ENCODE data around the gene KCNJ6.

Gene KCNJ6

GRCh38 chr21:37862536-37862935 lies 53.7 kb downstream of the KCNJ6 start:
- DNase-seq: no peak

GRCh38 chr21:37861561-37861960 lies 54.7 kb downstream of the KCNJ6 start:
- no peak for DNase-seq

DNA sequence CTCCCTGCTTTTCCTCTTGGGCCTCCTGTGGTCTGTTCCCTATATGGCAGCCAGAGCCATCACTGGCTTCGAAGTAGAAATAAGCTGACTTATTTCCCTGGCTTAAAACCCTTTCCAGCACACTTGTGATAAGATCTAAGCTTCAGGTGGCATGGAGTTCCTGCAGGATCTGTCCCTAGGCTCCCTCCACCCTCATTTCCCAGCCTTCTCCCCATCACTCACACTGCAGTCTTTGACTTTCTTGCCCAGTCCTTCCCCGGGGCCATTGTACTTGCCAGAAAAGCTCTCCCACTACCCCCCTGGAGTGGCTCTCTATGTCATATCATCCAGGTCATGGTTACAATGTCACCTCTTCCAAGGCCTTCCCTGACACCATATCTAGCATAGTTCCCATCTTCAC lies 55.8 kb downstream of the KCNJ6 start:
- DNase-seq: no peak

GRCh38 chr21:37855647-37856625 lies 60.3 kb downstream of the KCNJ6 start:
- no peak for DNase-seq

GRCh38 chr21:37855271-37855646 lies 61.0 kb downstream of the KCNJ6 start:
- no peak for DNase-seq

DNA sequence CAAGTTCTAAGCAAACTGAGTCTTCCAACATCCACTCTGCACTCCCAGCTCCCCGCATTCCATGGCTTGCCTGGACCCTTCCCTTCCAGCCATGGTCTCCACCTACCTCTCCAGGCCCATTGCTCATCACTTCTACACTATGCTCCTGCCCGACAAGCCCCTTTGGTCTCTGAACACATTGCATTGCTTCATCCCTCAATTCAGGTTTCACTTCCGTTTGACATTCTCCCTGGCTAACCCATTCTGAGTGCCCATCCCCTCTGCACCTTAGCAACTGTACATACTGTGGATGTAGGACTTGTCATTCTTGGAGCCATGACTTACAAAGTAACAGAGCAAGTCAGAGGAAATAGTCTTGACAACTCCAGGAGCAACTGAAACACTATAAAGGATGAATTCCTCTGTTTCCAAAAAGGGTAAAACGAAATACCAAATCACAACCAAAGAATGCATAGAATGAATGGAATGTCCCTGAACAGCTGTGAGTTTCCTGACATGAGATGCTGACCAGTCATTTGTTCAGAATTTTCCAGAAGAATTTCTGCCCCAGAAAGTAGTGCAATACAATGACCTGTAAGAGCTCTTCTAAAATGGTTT lies 66.7 kb downstream of the KCNJ6 start:
- DNase-seq: no peak

- no peak for DNase-seq
Measured at GRCh38 chr21:37848721-37849490, 67.4 kb downstream of the KCNJ6 start.

DNA sequence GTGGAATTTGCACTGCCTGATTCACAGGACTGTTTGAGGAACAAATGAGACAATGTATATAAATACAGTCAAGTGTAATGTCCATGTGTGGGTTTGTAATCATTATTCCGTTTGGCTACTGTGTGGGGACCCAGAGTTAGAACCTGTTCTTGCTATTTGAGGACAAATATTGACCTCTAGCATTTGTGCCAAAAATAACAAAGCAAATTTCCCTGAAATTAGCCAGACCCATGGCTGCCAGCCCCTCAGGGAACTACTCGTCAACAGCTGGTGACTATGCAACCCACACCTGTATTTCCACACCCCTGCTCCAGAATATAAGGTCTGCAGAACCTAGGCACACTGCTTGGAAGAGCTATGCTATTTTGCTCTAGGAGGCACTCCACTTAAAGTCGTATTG lies 70.7 kb downstream of the KCNJ6 start:
- DNase-seq: no peak

DNA sequence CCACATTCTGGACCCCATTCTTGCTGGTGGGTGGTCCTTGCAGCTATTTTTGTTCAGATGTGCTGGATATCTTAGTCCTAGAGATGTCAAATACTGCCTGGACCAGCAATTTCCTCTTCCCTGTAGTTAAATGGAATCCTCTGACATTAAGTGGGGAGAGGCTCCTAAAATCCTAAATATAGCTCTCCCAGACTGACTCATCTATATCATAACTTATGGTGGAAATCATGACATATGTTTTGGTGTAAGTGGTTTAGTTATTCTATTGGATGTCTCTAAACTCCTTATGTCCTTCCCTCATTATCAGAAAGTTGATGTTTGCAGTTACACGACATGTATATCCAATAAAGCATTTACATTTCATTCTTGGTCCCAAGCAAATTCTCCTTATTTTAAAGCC lies 73.1 kb downstream of the KCNJ6 start:
- DNase-seq: no peak

- DNase-seq: no peak
Measured at GRCh38 chr21:37842163-37842919, 73.9 kb downstream of the KCNJ6 start.

GRCh38 chr21:37837381-37837780 lies 78.9 kb downstream of the KCNJ6 start:
- DNase-seq: no peak

DNA sequence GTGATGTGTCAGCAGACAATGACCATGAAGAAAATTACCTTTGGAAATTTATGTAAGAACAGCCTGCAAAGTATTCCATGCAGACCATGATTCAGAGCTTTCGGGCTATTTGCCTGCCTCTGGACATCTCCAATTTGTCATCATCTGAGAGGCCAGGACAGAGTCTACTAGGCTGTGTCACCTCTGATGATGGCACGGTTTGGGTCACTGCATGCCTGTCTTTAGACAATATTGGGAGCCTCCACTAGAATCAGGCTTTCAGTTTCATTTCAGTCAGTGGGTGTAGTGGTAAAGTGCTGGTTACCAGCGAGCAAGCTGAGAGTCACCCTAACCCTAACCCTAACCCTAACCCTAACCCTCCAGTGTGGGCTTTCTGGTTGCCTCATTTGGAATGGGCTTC lies 80.8 kb downstream of the KCNJ6 start:
- no peak for DNase-seq

DNA sequence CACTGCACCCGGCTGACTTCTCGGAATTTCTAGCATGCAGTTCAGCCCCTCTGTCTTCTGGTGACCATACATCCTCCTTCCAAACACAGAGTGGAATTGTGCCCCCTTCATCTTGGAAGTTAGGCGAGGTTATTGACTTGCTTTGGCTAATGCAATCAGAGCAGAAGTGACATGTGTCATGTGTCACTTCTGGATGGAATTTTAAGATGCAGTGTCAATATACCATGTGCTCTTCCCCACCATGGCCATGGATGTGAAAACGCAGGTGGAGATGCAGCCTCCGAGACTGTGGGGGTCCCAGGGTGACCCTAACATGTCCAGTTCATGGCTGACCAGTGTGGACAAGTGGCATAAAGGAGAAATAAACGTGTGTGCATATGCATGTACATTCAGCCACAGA lies 83.0 kb downstream of the KCNJ6 start:
- no peak for DNase-seq

DNA sequence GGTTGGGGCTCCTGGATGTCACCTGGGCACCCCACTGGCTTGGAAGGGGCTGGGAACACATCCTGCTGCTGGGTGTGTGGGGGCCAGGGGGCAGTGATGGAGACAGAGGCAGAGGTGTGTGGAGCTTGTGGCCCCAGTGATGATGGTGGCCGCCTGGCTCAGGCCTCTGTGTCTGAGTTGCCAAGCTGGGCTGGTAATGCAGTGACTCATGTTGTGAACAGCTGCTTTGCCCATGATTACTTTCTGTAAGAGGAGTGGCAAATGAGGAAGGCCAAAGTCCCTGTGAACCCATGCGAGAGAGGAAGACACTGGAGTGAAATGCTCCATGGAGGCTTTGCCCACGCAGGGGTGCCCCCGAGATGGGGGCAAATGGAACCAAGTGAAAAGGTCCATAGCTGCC lies 86.8 kb downstream of the KCNJ6 start:
- no peak for DNase-seq

DNA sequence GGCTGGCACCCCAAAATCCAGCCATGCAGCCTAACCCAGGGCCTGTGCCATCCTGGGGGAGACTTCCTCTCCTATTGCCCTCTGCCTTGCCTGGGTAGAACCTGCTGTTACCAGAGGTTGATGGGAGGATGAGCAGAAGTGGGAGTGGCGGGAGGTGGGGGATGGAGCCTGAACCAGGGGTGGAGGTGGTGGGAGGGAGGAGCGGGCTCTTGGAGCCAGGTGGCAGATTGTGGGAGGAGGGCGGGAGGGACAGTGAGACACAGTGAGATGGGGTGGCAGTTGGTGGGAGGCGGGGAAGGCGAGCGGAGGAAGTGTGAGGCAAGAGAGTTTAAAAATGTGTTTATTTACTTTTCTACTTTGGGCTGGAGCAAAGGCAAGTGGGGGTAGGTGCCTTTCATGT lies 87.3 kb downstream of the KCNJ6 start:
- DNase-seq: no peak

DNA sequence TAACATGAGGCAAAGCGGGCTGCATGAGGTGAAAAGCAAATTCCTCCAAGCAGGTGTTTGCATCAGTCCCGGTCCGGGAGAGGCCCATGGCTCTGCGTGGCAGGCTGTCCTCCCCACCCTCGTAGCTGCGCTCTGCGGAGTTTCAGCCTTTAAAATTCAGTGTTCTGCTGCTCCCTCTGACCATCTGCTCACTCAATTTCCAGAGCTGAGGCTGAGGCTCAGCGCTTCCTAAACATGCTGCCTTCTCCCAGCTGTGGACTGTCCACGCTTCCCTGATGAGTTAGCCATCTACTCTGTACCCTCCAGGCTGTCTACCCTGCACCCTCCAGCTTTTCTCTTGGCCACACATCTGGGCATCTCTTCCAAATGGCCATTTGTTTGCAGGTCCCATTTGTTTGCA lies 87.7 kb downstream of the KCNJ6 start:
- no peak for DNase-seq

GRCh38 chr21:37827913-37828312 lies 88.3 kb downstream of the KCNJ6 start:
- no peak for DNase-seq

DNA sequence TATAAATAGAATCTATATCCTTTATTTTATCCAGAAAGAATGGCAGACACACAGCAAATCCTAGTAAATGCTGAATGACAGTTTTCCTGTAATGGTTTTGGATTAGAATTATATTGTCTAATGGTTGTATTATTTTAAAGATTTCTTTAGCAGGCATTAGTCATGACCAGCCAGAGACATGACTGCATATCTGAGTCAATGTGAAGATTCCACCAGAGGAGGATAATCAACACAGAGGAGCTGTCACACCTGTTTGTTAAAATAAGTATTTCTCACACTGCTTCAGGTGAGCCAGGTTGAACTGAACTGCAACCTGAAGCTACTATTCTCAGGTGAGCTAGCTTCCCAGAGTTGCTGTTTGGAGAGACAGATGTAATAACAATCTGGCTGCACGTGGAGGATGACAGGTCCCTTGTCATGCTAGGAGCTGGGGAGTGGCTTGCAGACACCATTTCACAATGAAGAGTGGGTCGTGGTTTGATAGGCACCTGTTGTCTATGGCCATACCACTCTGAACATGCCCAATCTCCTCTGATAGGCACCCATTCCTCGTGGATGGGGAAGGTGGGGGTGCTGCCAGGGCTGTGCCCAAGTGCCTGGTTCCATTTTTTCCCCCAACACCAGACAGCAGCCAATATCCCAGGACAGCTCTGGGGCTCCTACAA lies 94.3 kb downstream of the KCNJ6 start:
- no peak for DNase-seq

- DNase-seq: no peak
Measured at GRCh38 chr21:37821092-37821491, 95.2 kb downstream of the KCNJ6 start.

- no peak for DNase-seq
Measured at GRCh38 chr21:37819372-37819771, 96.9 kb downstream of the KCNJ6 start.

GRCh38 chr21:37817242-37817641 lies 99.0 kb downstream of the KCNJ6 start:
- no peak for DNase-seq

GRCh38 chr21:37815893-37816292 lies 100.4 kb downstream of the KCNJ6 start:
- no peak for DNase-seq

All from activated effector memory CD4-positive, alpha-beta T cell treated with Interleukin-2 at 50 U/mL for 16 hours (primary cell).